ENCODE measurements around the gene PTGIS. TPM values are rescaled to one million over a fixed set of nuclear protein-coding genes. Genes with fewer than 3 reads are reported as not detected.

PTGIS gene
- total and polyA plus RNA-seq, 2 of the 4 experiments (the other 2 are of a cell fraction) = 1.6 to 2.6 TPM

DNA sequence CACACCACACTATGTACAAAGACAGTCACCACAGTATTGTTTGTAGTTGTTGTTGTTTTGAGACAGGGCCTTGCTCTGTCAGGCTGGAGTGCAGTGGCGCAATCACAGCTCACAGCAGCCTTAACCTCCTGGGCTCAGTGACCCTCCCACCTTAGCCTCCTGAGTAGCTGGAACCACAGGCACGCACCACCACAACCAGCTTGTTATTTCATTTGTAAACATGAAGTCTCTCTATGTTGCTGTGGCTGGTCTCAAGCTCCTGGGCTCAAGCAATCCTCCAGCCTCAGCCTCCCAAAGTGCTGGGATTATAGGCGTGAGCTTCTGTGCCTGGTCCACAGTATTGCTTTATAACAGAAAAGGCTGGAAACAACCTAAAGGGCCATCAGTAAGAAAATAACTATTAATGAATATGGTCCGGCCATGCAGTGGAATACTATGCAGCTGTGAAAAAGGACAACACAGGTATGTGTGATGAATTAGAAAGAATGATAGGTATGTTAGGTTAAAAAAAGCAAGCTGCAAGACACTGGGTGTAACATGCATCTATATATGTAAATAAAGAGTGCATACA is 30.0 kb upstream of the PTGIS start:
- ChIA-PET POLR2A (ENCODE audit: unreplicated experiment) (no interaction called here), CTCF (interaction anchor here (0.7 kb wide), 1 partner anchor 248 kb away, joined by 3 read pairs; no protein-coding TSS in a partner anchor)
- no peaks in the 10 kb centered on the region for H4K20me1 ChIP-seq (ENCODE audit: insufficient read depth, low read length)
- no peaks in the 10 kb centered on the region for H3K27me3 ChIP-seq (ENCODE audit: control insufficient read depth, insufficient read depth, low read length)
- H4K8ac ChIP-seq (ENCODE audit: low read depth in 2 of 2, low read length in 2 of 2) = no peak overlapping the region
- no TSS peak for BruUV-seq (replicated peaks)
- no peak overlapping the region for H4K5ac ChIP-seq (ENCODE audit: low read depth, low read length)
- H3K4me1 ChIP-seq (ENCODE audit: control insufficient read depth, insufficient read depth, low read length) = peaks cover 21% of the 10 kb centered on the region
- H3K9ac ChIP-seq (ENCODE audit: low read depth, low read length) = no peak overlapping the region
- intact Hi-C loops (cut with micrococcal nuclease) = no loop called here
- H2BK120ac ChIP-seq (ENCODE audit: low read depth, low read length) = no peak overlapping the region
- in situ Hi-C loops (cut with MboI; ENCODE audit: low sequenced_read_pairs) = no loop called here
- H3K4ac ChIP-seq (ENCODE audit: low read depth, low read length) = no peak overlapping the region
- no peak overlapping the region for H3K27ac ChIP-seq (ENCODE audit: insufficient read depth, low read length)
- no peak overlapping the region for H3K4me3 ChIP-seq (ENCODE audit: insufficient read depth, low read depth, low read length)
- H3K56ac ChIP-seq (ENCODE audit: extremely low read depth, insufficient read depth, low read length) = no peak overlapping the region
- H3K79me1 ChIP-seq (ENCODE audit: low read depth in 1 of 2, low read length in 2 of 2) = no peaks in the 10 kb centered on the region
- H2BK20ac ChIP-seq (ENCODE audit: low read depth, low read length) = no peak overlapping the region
- H3K18ac ChIP-seq (ENCODE audit: low read depth, low read length) = no peak overlapping the region
- 0 out of 2 replicates have a peak, but pooled peaks cover 3% of the 10 kb centered on the region for H3K9me1 ChIP-seq (ENCODE audit: insufficient read depth, low read length)
- no peak overlapping the region for H2AK5ac ChIP-seq (ENCODE audit: low read depth, low read length)
- no peak overlapping the region for H2BK15ac ChIP-seq (ENCODE audit: low read depth, low read length)
- no peak overlapping the region; the same call in 1 of the 2 replicates for H4K91ac ChIP-seq (ENCODE audit: insufficient read depth, low read depth, low read length)
- no peak overlapping the region for H3K23ac ChIP-seq (ENCODE audit: low read depth, low read length)
- no peak for DNase-seq
- no peak overlapping the region for H3K14ac ChIP-seq (replicated peaks; ENCODE audit: low read depth, low read length)
- no peak overlapping the region for H2BK5ac ChIP-seq (ENCODE audit: low read depth, low read length, poor library complexity, severe bottlenecking)
- dilution Hi-C loops (cut with HindIII; ENCODE audit: low sequenced_read_pairs, unreplicated experiment) = no loop called here
- no peaks in the 10 kb centered on the region for H3K9me3 ChIP-seq (ENCODE audit: control insufficient read depth, insufficient read depth, low read length)
- H2AFZ ChIP-seq (replicated peaks; ENCODE audit: low read length, poor library complexity) = no peak overlapping the region
- no peaks in the 10 kb centered on the region for H3K36me3 ChIP-seq (ENCODE audit: control insufficient read depth, insufficient read depth, low read length)
- TF ChIP-seq CEBPB (IDR thresholded peaks at IDR 0.05; ENCODE audit: low read depth, low read length) = 0 out of 2 replicates have a peak, but pooled peaks have one; percentile 35
- no peak for TF ChIP-seq RCOR1 (IDR thresholded peaks at IDR 0.05; ENCODE audit: insufficient replicate concordance, low read length)
- 100% methylated on average over 2 of the region's 4 CpGs; no CpG with 5 or more reads in 1 of the 2 experiments for WGBS, 2 experiments (ENCODE audit: extremely low coverage in 2 of 2, insufficient read length in 1 of 2)
- H3K4me2 ChIP-seq (ENCODE audit: low read depth, low read length) = no peak overlapping the region
- no peak for ATAC-seq (ENCODE audit: low read depth)
- H2AK9ac ChIP-seq (replicated peaks; ENCODE audit: low read depth, low read length, poor library complexity) = no peak overlapping the region
